HEK293 (cell line): ENCODE measurements around the gene IRX5.

Experiments used
- GFI1B ChIP-seq: fragments of 450-650 bp; formaldehyde crosslinking; IDR thresholded peaks from 2 replicates; pipeline ENCODE4 v1.5.1; 2016; ENCODE audit warnings: missing biosample characterization, missing genetic modification characterization
- ZNF175 ChIP-seq: fragments of 450-650 bp; formaldehyde crosslinking; IDR thresholded peaks from 2 replicates; pipeline ENCODE4 v1.5.1; 2016; ENCODE audit warnings: missing biosample characterization, missing genetic modification characterization
- ZNF658 ChIP-seq: fragments of 450-650 bp; formaldehyde crosslinking; IDR thresholded peaks from 2 replicates; pipeline ENCODE4; 2016; ENCODE audit warnings: missing biosample characterization, missing genetic modification characterization
- TF ChIP-seq, protein P1 (sequence below): fragments of 450-650 bp; formaldehyde crosslinking; IDR thresholded peaks from 2 replicates; pipeline ENCODE4 v1.5.1; 2016; ENCODE audit warnings: missing biosample characterization, missing genetic modification characterization
- TF ChIP-seq, protein P2 (sequence below): fragments of 450-650 bp; formaldehyde crosslinking; IDR thresholded peaks from 2 replicates; pipeline ENCODE4 v1.5.1; 2017; ENCODE audit warnings: missing biosample characterization, mild to moderate bottlenecking, missing genetic modification characterization, moderate library complexity

DNA sequence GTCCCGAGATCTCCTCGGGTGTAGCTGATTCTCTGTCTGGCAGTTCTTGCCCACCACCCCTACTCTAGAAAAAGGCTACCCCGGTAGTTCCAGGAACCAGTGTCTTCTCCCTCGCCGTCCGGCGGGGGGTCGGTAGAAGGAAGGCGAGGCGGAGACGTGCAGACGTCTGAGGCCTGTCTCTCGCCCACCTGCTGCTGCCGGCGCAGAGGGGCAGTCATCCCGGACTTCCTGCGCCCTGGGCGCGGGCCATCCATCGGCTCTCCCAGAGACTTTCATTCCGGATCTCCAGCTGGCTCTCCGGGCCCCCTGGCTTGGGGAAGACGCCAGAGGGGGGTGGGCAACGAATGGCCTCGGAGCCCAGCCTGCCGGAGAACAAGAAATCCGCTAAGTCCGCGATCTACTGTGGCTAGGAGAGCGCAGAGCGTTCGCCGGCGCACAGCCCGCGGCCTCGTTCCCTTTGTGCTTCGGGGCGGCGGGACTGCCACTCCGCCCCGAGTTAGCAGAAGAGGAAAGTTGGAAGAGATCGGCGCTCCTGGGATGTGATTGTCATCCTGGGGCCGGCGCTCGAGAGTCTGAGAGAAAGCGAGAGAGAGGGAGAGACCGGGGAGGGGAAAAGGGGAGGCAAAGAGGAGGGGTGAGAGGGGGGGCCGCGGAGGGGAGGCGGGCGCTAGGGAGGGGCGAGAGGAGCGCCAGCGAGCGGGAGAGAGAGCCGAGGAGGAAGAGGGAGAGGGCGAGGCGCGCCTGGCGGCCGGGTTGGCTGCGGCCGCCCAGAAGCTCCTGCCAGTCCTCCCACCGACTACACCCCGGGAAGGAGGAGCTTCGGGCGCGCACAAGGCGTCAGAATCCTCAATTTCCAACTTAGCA, at the start of gene IRX5:
- TF ChIP-seq, protein P1, sequence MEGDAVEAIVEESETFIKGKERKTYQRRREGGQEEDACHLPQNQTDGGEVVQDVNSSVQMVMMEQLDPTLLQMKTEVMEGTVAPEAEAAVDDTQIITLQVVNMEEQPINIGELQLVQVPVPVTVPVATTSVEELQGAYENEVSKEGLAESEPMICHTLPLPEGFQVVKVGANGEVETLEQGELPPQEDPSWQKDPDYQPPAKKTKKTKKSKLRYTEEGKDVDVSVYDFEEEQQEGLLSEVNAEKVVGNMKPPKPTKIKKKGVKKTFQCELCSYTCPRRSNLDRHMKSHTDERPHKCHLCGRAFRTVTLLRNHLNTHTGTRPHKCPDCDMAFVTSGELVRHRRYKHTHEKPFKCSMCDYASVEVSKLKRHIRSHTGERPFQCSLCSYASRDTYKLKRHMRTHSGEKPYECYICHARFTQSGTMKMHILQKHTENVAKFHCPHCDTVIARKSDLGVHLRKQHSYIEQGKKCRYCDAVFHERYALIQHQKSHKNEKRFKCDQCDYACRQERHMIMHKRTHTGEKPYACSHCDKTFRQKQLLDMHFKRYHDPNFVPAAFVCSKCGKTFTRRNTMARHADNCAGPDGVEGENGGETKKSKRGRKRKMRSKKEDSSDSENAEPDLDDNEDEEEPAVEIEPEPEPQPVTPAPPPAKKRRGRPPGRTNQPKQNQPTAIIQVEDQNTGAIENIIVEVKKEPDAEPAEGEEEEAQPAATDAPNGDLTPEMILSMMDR (tag by site-specific recombination) = 0 out of 2 replicates have a peak, but pooled peaks have one; percentile 64
- no peak for TF ChIP-seq GFI1B (tag by site-specific recombination)
- no peak for TF ChIP-seq ZNF658
- TF ChIP-seq, protein P2, sequence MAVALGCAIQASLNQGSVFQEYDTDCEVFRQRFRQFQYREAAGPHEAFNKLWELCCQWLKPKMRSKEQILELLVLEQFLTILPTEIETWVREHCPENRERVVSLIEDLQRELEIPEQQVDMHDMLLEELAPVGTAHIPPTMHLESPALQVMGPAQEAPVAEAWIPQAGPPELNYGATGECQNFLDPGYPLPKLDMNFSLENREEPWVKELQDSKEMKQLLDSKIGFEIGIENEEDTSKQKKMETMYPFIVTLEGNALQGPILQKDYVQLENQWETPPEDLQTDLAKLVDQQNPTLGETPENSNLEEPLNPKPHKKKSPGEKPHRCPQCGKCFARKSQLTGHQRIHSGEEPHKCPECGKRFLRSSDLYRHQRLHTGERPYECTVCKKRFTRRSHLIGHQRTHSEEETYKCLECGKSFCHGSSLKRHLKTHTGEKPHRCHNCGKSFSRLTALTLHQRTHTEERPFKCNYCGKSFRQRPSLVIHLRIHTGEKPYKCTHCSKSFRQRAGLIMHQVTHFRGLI (tag by site-specific recombination) = no peak
- no peak for TF ChIP-seq ZNF175 (tag by site-specific recombination)
